ENCODE data around the gene TRIM29. TPM values are rescaled to one million over a fixed set of nuclear protein-coding genes. Genes with fewer than 3 reads are reported as not detected.

Gene TRIM29
- polyA plus RNA-seq, 1 experiment, result 1.5 TPM

- POLR2A ChIA-PET, result no interaction called here
- Histone ChIP-seq H3K36me3 (ENCODE audit: control insufficient read depth, insufficient read depth, low read length) (no peaks in the 10 kb centered on the region), H3K4me3 (ENCODE audit: low read depth, low read length) (no peak overlapping the region), H3K27me3 (ENCODE audit: control insufficient read depth, insufficient read depth, low read length) (peaks cover 25% of the 10 kb centered on the region)
- CTCF ChIA-PET, result interaction anchor here (0.6 to 3.8 kb wide), 12 partner anchors 9 to 464 kb away, joined by 3 to 17 read pairs (median 7); partner anchors contain the start of gene NECTIN1
- DNase-seq (ENCODE audit: low read depth), result no peak
- no peak for TF ChIP-seq CTCF (IDR thresholded peaks at IDR 0.05; ENCODE audit: insufficient read depth, low read depth, low read length)
These were observed 31.4 kb downstream of the TRIM29 start for GRCh38 chr11:120106354-120107150.

GRCh38 chr11:120105576-120105975 lies 32.3 kb downstream of the TRIM29 start:
- Histone ChIP-seq H3K36me3 (ENCODE audit: control insufficient read depth, insufficient read depth, low read length) (no peaks in the 10 kb centered on the region), H3K4me3 (ENCODE audit: low read depth, low read length) (no peak overlapping the region), H3K27me3 (ENCODE audit: control insufficient read depth, insufficient read depth, low read length) (peaks cover 21% of the 10 kb centered on the region)
- ChIA-PET CTCF (interaction anchor here (1.1 to 3.8 kb wide), 3 partner anchors 9 to 443 kb away, joined by 3 to 9 read pairs (median 3); no protein-coding TSS in a partner anchor), POLR2A (no interaction called here)
- no peak for DNase-seq (ENCODE audit: low read depth)
- no peak for TF ChIP-seq CTCF (IDR thresholded peaks at IDR 0.05; ENCODE audit: insufficient read depth, low read depth, low read length)

GRCh38 chr11:120104041-120104565 lies 33.8 kb downstream of the TRIM29 start:
- TF ChIP-seq CTCF (IDR thresholded peaks at IDR 0.05; ENCODE audit: insufficient read depth, low read depth, low read length), result no peak
- Histone ChIP-seq H3K27me3 (ENCODE audit: control insufficient read depth, insufficient read depth, low read length) (peaks cover 23% of the 10 kb centered on the region), H3K4me3 (ENCODE audit: low read depth, low read length) (no peak overlapping the region), H3K36me3 (ENCODE audit: control insufficient read depth, insufficient read depth, low read length) (no peaks in the 10 kb centered on the region)
- POLR2A ChIA-PET, result no interaction called here
- CTCF ChIA-PET, result interaction anchor here (0.9 to 1.5 kb wide), 5 partner anchors 9 to 437 kb away, joined by 3 to 6 read pairs (median 3); no protein-coding TSS in a partner anchor
- no peak for DNase-seq (ENCODE audit: low read depth)

GRCh38 chr11:120102864-120103122 lies 35.1 kb downstream of the TRIM29 start:
- POLR2A ChIA-PET, result interaction anchor here (0.6 kb wide), 1 partner anchor 40 kb away, joined by 3 read pairs; no protein-coding TSS in a partner anchor
- Histone ChIP-seq H3K4me3 (ENCODE audit: low read depth, low read length) (no peak overlapping the region), H3K27me3 (ENCODE audit: control insufficient read depth, insufficient read depth, low read length) (peaks cover 25% of the 10 kb centered on the region), H3K36me3 (ENCODE audit: control insufficient read depth, insufficient read depth, low read length) (no peaks in the 10 kb centered on the region)
- DNase-seq (ENCODE audit: low read depth), result no peak
- CTCF ChIA-PET, result interaction anchor here (1.2 kb wide), 1 partner anchor 10 kb away, joined by 3 read pairs; no protein-coding TSS in a partner anchor
- no peak for TF ChIP-seq CTCF (IDR thresholded peaks at IDR 0.05; ENCODE audit: insufficient read depth, low read depth, low read length)

GRCh38 chr11:120102050-120102863 lies 35.7 kb downstream of the TRIM29 start:
- Histone ChIP-seq H3K27me3 (ENCODE audit: control insufficient read depth, insufficient read depth, low read length) (peaks cover 22% of the 10 kb centered on the region), H3K4me3 (ENCODE audit: low read depth, low read length) (no peak overlapping the region), H3K36me3 (ENCODE audit: control insufficient read depth, insufficient read depth, low read length) (no peaks in the 10 kb centered on the region)
- TF ChIP-seq CTCF (IDR thresholded peaks at IDR 0.05; ENCODE audit: insufficient read depth, low read depth, low read length), result no peak
- no peak for DNase-seq (ENCODE audit: low read depth)
- CTCF ChIA-PET, result interaction anchor here (1.2 kb wide), 1 partner anchor 11 kb away, joined by 3 read pairs; no protein-coding TSS in a partner anchor
- POLR2A ChIA-PET, result interaction anchor here (0.6 kb wide), 1 partner anchor 40 kb away, joined by 3 read pairs; no protein-coding TSS in a partner anchor

All from BJ (cell line).